PC-9 (cell line): ENCODE results near the gene ABCF3.

Source experiments
- EZH2 ChIP-seq: fragments of 200-600 bp; sonication (generic); IDR thresholded peaks from 2 replicates; pipeline ENCODE4 v1.8.0; 2017; ENCODE audit warnings: antibody characterized with exemption, low read depth
- TF ChIP-seq, protein P1 (sequence below): fragments of 200-600 bp; sonication (generic); conservative IDR thresholded peaks from 2 replicates; pipeline ENCODE4 v1.6.1; 2017; ENCODE audit warnings: mixed run types, antibody characterized with exemption, mild to moderate bottlenecking, moderate library complexity

DNA sequence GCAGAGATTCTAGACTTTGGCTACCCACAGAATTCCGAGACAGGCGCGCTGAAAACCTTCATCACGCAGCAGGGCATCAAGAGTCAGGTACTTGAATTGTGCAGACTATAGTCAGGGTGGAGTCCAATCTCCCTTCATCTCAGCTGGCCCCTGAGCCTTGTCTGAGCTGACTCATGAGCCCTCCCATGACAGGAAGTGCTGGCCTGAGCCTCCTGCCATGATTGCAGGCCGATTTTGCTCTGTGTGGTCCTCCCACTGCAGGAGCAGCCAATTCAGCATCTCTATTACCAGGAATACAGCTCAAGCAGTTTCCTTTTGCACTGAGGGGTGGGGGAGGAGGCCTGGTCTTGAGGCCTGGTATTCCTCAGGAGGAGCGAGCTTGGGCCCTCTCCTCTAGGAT, 5.8 kb upstream of the ABCF3 start:
- TF ChIP-seq, protein P1, sequence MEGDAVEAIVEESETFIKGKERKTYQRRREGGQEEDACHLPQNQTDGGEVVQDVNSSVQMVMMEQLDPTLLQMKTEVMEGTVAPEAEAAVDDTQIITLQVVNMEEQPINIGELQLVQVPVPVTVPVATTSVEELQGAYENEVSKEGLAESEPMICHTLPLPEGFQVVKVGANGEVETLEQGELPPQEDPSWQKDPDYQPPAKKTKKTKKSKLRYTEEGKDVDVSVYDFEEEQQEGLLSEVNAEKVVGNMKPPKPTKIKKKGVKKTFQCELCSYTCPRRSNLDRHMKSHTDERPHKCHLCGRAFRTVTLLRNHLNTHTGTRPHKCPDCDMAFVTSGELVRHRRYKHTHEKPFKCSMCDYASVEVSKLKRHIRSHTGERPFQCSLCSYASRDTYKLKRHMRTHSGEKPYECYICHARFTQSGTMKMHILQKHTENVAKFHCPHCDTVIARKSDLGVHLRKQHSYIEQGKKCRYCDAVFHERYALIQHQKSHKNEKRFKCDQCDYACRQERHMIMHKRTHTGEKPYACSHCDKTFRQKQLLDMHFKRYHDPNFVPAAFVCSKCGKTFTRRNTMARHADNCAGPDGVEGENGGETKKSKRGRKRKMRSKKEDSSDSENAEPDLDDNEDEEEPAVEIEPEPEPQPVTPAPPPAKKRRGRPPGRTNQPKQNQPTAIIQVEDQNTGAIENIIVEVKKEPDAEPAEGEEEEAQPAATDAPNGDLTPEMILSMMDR, result no peak
- no peak for TF ChIP-seq EZH2
